C1 segment of cervical spinal cord (tissue), 14 donors: ENCODE measurements around the gene RAB20.
A peak's percentile ranks its signal among the peaks of the same experiment; 100 is the strongest.
"Not testable (repeated sequence)": the region's sequence is repeated elsewhere in the genome, so short reads cannot be mapped to it uniquely, and the experiment has no call there.

ENCODE experiments used
- DNase-seq, 14 donors: peaks; one replicate each; lab custom pipeline; 2025; lab: John Stamatoyannopoulos, UW

Gene RAB20

GRCh38 chr13:110575322-110576069, 14.0 kb upstream of the RAB20 start:
- DNase-seq = peak in 3 of 14 donors; percentile 8 to 64 (median 9)

DNA sequence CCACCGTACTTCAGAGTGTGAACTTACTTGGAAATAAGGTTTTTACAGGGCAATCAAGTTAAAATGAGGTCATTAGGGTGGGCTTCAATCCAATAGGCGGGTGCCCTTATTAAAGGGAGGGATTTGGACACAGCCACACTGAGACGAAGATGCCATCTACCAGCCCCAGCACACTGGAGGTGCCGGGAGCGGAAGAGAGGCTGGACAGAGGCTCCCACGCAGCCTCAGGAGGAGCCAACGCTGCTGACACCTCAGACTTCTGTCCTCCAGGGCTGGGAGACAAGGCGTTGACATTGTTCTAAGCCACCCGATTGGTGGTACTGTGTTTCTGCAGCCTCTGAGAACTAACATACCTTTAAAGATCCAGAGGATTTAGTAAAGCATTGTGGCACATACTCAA, 12.6 kb upstream of the RAB20 start:
- no peak for DNase-seq

- no peak for DNase-seq
These were observed 11.2 kb upstream of the RAB20 start for GRCh38 chr13:110572778-110573118.

- no peak for DNase-seq
These were observed 10.6 kb upstream of the RAB20 start for GRCh38 chr13:110571896-110572777.

DNA sequence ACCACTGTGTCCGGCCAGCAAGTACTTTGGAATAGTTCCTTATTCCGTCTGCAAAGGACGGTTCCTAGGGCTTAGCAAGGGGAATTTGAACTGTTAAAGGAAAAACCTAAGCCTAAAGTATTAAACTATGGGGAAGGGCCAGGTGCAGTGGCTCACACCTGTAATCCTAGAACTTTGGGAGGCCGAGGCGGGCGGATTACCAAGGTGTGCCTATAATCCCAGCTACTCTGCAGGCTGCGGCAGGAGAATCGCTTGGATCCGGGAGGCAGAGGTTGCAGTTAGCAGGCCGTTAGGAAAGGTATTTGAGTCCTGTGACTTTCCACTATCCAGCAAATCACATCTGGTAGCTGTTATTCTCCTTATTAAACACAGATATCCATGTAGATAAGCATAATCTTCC, 9.4 kb upstream of the RAB20 start:
- DNase-seq = no peak

GRCh38 chr13:110569962-110570361, 8.4 kb upstream of the RAB20 start:
- DNase-seq = not testable (repeated sequence)

DNA sequence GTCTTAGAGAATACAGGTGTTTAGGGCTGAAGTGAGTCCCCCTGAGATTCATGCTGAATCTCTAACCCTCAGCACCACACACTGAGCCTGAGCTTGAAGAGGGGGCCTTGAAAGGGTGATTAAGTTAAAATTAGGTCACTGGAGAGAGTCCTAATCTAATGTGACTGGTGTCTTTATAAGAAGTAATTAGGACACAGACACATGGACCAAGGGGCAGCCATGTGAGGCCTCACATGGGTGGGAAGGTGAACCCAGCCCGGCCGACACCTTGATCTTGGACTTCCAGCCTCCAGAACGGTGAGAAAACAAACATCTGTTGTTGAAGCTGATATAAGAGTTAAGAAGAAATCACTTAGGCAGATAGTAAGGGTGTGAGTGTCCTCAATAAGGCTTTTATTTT, 7.1 kb upstream of the RAB20 start:
- no peak for DNase-seq

DNA sequence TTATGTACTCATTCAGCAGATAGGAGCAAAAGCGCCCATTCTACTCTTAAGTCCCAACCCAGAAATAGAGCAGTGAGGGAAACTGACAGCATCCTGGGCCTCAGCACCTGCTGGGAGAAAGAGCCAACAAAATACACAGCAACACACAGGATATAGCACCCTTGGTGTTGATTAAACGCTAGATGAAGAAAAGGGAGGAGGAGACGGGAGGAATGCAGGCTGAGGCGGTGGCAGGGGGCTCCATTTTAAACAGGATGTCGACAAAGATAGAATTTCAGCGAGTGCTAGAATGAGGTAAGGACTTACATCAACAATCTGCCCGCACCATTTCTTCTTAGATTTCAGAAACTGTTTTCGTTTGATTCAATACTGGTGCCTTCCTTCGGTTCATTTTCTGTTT, 4.6 kb upstream of the RAB20 start:
- DNase-seq = no peak

- no peak for DNase-seq
These were observed 3.8 kb upstream of the RAB20 start for GRCh38 chr13:110565296-110565695.

- DNase-seq = no peak
These were observed 3.0 kb upstream of the RAB20 start for GRCh38 chr13:110564472-110564985.

DNA sequence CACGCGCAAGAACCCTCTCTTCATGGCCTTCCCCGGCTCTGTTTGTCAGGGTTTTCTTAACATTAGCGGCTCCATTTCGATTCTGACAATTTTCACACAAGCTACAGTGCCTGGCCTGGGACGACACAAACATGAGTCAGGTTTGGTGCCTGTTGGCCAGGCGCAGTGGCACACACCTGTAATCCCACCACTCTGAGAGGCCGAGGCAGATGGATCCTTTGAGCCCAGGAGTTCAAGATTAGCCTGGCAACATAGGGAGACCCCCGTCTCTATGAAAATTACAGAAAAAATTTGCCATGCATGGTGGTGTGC, 1.9 kb upstream of the RAB20 start:
- DNase-seq = no peak

- DNase-seq = no peak
These were observed 1.4 kb upstream of the RAB20 start for GRCh38 chr13:110562696-110563462.

- no peak for DNase-seq
These were observed 595 bp upstream of the RAB20 start for GRCh38 chr13:110562036-110562597.

DNA sequence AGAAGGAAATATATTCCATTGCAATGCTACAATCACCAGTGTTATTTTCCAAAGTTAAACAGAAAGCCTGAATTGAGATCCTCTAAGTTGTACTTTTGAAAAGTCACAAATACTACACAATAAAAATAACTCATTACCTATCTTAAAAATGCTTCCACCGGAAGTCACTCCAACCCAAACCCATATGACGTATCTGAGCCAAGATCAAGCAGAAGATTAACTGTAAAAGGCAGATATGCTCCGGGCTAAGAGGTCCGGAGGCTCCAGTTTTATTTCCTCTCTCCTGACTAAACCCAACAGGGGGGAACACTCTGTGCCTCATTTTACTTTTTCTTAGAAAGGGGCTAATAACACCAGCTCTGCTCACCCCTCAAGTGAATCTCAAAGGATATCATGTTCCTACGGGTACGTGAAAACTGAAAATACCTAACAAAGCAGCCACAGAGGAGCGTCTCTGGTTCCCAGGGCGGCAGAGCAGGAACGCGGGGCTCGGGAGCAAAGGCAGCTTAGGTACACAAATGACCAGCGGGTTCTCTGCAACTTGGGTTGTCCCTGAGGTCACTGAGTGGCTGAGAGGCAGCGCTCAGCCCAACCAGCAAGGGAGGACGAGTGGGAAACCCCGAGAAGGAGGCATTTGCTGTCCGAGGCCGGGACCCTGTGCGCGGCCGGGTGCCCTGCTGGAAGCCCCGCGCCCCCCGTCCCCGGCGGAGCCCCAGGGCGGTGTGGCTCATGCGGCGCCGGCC, 750 bp downstream of the RAB20 start:
- peak in 2 of 14 donors; percentile 51 for DNase-seq

GRCh38 chr13:110559986-110560385, 1.5 kb downstream of the RAB20 start:
- no peak for DNase-seq

DNA sequence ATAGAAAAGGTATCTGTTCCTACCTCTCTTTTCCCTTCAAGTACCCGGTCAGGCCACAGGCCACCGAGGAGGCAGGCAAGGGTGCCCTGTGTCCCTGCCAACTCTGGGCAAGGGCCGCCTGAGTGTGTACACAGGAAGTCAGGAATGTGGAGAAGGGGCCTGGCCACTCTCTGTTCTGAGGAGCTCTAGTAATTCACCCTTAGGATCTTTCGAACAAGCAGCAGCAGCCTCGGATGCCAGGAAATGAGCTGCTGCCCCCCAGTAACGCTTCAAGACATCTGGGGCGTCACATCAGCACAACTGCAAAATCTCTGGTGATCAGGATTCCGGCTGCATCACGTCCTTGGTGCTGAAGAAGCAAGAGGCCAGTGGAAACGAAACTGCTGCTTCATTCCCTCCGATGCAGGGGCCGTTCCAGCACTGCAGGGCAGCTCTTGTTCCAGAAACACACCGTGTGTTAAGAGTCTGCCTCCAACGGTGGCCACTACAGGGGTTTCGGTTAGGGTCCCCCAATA, 2.0 kb downstream of the RAB20 start:
- DNase-seq = peak in 7 of 14 donors; percentile 28 to 67 (median 47)

- no peak for DNase-seq
These were observed 3.8 kb downstream of the RAB20 start for GRCh38 chr13:110557610-110558305.

DNA sequence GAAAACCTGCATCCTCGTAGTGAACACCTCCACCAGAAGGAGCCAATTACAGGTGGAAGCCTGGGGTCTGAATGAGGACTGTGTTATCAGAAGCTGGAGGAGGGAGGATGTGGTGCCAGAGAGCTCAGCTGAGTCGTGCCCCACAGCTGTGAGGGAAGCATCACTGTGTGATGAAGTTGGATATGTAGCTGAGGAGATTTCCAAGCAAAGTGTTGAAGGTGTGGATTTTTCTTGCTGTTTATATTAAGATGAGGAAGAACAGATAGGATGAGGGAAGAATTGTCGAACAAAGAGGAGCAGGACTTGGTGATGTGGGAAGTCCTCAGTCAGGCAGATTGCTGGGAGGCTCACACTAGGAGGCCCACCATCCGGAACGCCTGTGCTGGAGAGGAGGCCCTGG, 4.4 kb downstream of the RAB20 start:
- DNase-seq = no peak

DNA sequence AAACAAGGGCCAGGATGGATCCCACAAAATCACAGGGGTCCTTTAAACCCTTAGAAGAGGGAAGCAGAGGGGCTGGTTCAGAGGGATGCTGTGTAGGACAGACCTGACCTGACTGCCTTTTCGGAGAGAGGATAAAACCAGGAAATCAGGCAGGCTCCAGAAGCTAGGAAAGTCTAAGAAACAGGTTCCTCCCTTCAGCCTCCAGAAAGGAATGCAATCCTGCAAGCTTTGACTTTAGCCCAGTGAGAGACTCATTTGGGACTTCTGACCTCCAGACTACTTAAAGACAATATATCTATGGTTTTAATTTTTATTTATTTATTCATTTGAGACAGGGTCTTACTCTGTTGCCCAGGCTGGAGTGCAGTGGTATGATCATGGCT, 5.3 kb downstream of the RAB20 start:
- no peak for DNase-seq

- DNase-seq = no peak
These were observed 5.8 kb downstream of the RAB20 start for GRCh38 chr13:110555601-110556223.
